GM21619 (cell line): ENCODE data around the gene DUOXA1.
"Not testable (repeated sequence)": the region's sequence is repeated elsewhere in the genome, so short reads cannot be mapped to it uniquely, and the experiment has no call there.

Source experiments
- ATAC-seq: cut with Tn5 transposase; IDR thresholded peaks from one replicate; pipeline ENCODE4 v1.9.1; 2021; ENCODE audit not compliant: unreplicated experiment

DUOXA1 gene

DNA sequence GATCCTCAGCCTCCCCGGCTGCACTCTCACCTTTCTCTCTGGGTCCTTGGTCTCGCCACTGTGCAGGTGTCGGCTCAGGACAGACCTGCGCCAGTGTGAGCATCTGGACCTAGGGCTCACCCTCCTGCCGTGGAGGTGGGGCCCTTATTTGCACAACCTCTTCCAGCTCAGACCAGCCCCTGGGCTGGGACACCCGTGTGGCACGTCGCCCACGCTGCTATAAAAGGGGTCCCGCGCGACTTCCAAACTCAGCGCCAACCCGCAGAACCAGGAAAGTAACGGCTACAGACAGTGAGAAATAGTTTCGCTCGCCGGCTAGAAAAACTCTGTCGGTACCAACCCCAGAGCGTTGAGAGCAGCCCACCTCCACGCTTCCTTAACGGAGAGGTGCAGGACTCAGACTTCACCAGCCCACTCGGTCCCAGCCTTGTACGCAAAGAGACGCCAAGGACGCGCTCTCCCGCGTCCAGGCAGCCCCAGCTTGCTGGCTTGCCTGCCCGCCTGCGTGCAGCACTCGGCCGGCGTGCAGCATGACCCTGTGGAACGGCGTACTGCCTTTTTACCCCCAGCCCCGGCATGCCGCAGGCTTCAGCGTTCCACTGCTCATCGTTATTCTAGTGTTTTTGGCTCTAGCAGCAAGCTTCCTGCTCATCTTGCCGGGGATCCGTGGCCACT is 15.5 kb downstream of the DUOXA1 start, which contains the start of the genes DUOX2 and DUOXA2:
Gene DUOX2, minus strand, starts transcription at position 97 of the 675 bp plus-strand sequence. CDS start 761 bp downstream, outside the sequence.
Gene DUOXA2, plus strand, starts transcription at position 251 of the 675 bp plus-strand sequence. Its CDS starts 280 bp downstream, at position 531.
- no peak for ATAC-seq

DNA sequence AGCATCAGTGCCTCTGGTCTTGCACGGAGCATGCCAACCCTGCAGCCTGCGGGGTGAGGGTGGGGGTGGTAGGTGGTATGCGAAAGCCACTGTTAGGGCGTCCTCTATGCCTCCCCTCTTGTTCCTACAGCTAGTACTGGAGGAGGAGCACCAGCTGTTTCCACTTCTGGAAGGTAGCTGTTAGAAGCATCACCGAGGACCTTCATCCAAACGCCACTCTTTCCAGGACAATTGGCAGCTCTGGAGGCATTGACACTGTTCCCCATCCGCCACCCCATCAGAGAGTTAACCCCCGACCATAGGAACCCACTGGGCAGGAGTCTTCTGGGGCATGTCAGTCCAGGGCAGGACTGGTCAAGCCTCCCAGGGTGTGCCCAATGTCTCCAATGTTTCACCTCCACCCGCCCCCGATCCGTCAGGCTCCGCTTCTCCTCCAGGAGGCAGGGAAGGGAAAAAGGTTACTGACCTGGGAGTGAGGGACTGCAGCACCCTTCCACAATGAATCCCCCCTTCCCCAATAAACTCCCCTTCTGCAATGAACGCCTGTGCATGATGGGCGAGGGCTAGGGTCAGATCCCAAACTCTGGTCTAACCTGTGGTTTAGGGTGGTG is 16.2 kb downstream of the DUOXA1 start:
- no peak for ATAC-seq

DNA sequence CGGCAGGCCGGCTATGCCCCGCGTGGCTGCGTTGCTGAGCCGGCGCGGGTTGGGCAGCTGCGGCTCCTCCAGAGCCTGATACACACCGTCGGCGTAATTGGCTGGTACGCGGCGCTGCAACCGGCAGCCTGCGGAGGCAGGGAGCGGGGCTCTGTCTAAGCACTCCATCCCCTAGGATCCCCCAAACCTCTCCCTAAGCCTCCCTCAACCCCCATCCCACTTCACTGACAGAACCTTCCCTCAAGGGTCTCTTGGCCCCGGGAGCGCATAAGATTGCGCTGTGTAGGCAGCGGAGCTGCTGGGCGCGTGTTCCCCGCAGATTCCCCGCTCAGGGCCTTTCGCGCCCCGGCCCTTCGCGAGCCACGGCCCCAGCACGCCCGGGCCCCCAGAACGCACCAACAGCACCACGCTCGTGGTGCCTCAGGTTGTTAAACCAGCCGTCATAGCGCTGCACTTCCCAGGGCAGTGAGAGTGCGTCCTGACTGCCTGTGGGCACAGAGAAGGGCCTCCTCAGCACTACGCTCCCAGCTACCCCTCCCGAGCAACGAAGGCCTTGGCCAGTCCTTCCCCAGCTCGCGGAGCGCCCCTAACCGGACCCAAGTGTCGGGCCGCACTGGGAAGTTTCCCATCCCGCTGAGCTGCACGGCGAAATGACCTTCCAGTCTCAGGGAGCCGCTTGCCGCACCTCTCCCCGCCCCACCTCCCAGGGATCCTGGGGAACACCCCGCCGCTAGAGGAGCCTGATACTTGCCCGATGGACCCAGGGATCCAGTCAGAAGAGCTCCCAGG is 16.9 kb downstream of the DUOXA1 start:
- no peak for ATAC-seq

DNA sequence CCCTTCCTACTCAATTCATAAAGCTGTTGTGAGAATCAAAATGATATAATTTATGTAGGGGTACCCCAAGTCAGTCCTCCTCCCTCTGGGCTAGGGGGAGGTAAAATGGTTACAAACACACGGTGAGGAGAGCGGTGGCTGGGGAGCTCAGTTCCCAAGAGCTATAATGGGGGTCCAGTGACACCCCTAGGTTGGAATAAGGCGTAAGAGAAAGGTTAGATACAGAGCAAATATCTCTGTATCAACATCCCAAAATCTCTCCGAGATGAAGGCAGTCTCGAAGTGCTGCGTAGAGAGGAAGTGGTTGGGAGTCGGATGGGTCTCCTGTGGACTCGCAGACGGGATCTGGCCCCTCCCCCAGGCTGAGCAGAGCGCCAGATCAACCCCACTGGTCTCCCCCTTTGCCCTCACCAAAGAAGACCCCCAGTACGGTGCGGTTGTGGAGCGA is 17.5 kb downstream of the DUOXA1 start:
- ATAC-seq = no peak

DNA sequence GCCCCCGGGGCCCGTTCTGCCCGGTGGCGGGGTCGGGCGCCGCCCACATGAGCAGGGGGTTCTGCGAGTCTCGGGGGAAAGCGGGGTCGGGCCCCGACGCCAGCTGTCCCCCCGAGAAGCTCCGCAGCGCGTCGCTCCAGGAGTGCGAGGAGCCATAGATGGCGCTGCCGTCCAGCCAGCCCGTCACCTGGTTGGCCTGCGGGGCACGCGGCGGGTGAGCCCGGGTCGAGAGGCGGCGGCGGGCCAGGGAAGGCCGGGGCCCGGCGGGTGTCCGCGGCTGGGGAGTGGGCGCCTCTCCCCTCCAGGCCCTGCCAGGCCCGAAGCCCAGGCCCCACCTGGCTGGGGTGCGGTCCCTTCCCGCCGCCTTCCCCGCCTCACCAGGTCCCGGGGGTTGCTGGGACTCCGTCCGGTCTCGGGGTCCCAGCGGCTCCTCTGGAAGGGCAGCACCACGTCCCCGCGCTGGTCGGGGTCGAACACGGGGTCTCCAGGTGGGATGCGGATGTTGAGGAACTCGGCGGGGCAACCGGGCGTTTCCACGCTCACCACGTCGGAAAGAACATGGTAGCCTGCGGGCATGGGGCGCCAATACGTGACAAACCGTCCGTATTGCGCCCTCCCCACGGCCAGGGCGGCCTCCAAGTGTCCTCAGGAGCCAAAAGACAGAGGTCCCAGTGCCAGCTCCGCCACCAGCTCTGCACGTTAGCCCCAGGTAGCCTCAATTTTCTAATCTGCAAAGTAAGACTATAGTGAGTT is 18.1 kb downstream of the DUOXA1 start:
- no peak for ATAC-seq

DNA sequence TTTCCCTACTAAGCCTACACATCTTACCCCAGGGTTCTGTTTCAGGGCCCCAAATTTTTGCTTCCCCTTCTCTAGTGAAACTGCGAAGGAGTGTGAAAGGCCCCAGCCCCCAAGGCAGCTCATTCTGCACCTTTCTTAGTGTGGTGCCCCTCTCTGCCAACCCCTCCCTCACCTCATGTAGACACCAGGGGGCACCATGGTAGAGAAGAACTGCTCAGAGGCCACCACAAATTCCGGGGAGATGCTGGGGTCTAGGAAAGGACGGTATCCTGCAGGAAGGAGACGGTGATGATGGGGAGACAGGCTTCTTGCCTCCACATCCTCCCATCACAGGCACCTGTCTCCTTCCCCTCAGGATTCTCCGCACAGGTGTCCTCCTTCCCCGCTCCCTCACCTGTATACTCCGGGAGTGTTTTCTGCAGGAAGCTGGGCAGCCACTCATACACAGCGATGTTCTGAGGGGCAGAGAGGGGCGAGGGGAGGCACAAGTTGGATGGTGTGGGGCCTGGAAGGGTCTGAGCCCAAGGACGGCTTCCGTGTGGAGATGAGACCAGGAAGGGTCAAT is 19.3 kb downstream of the DUOXA1 start:
- no peak for ATAC-seq

DNA sequence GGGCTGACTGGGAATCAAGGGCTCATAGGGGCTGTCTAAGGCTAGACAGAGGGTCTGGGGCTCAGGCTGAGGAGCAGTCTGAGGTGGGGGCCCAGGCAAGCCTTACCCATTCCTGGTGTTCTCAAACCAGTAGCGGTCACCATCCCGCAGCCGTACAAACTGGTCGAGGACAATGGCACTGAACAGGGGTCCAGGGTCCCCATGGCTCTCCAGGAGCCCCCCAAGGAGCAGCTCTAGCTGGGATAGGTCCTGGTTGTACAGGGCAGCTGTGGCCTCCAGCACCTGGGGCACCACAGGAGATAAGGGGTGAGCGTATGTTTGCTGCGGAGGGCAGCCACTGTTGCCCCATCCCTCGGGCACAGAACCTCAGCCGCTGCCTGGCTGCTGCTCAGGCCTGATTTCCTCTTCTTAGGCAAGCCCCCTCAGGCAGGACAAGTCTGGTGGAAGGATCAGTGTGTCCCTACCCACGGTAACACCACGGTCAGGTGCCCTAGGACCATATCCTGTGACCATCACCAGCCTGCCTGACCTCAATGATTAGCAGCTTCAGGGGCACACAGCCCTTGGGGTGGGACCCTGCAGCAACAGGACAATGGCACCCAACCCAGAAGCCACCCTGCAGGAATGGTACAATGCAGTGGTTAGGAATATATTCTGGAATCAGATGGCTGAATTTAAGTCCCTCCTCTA is 21.6 kb downstream of the DUOXA1 start:
- no peak for ATAC-seq

DNA sequence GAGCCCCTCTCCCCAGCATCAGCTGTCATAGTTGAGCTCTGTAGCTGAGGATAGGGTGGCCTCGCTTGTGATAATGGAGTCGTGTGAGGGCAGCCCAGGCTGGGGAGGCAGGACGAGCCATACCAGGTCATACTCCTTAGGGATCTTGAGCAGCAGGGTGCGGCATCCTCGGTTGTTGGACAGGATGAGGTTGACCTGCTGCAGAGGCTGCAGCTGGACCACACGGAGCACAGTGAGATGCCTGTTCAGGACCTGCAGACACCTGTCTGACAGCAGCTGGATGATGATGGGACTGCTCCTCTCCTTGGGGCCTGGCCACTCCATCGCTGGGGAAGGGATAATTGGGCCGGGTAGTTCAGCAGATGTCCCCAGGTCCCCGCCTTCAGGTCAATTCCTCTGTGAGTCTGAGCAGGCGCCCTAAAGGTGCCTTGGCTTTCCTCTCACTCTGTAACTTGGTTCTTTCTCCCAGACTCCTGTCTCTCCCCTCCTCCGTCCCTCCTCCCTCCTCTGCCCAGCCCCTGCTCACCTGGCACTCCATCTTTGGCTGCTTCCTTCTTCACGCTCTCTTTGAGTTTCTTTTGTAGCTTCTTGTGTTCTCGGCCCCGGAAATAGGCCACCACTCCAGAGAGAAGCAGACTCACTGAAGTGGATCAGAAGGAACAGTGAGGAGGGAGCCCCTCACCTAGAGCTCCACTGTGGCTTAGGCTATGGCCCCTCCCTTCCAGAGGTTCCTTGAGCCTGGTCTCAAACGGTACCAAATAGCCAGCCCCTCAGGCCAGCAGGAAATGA is 23.5 kb downstream of the DUOXA1 start:
- no peak for ATAC-seq

DNA sequence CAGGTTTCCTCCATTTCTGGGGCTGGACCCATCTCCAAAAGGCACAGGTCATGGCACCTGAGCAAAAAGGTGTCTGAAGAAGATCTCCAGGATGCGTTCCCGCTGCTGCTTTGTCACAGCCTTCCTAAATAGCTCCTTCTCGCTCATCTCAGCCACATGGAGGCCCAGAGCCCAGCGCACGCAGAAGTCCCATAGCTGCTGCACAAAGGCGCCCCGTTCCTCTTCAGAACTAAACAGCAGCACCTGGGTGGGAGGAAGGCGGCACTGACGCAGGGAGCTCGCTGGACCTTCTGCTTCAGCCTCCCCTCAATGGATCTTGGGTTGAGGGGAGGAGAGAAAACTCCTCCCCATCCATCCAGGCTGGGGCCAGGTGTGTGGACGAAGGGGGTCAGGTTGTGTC is 24.1 kb downstream of the DUOXA1 start:
- no peak for ATAC-seq

DNA sequence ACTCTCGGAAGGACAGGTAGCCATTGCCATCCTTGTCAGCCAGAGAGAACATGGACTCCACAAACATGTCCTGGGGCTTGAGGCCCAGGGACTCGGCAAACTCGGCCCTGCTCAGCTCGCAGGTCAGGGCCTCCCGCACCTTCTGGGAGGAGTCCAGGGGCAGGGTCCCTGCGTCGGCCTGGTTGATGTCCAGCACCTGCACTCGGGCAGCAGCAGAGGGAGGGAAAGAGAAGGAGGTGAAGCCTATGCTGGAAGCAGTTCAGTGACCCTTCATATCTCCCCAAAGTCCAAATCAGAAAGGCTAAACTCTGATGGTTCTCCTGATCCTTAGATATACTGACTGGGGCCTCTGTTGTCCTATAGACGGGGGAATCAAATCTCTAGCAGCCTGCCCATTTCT is 25.5 kb downstream of the DUOXA1 start:
- ATAC-seq = not testable (repeated sequence)

DNA sequence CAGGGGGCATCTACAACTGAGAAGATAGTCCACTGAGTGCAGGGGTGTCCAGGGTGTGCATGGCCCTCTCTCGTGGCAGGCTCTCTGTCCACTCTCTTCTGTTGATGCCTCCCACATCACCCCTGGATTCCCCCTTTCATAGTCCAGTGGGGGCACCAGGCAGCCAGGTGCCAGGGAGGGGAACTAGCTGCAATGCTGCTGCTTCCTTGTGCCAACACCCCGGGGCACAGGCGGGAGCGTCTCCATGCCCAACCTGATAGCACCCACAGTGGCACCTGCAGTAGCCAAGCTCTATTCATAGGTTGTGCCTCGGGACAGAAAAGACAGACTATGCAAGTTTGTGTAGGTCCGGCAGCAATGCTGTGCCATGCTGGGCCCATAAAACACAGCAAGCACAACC is 27.5 kb downstream of the DUOXA1 start:
- ATAC-seq = no peak

DNA sequence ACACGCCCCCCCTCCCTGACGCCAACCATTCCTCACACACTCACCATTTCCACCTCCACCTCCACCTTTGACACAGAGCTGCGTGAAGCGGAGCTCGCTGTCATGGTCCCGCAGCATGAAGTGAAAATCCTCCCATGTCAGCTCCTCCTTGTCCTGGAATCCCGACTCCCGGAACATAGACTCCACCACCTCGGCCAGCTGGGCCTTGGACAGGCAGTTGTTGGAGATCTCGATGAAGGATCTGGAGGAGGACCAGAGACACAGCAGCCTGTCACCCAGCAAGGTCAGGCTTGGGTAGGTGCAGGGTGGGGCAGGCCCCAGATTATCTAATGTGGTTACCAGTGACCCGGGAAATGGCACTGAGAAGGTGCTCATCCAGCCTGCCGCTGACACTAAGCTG is 27.9 kb downstream of the DUOXA1 start:
- no peak for ATAC-seq

DNA sequence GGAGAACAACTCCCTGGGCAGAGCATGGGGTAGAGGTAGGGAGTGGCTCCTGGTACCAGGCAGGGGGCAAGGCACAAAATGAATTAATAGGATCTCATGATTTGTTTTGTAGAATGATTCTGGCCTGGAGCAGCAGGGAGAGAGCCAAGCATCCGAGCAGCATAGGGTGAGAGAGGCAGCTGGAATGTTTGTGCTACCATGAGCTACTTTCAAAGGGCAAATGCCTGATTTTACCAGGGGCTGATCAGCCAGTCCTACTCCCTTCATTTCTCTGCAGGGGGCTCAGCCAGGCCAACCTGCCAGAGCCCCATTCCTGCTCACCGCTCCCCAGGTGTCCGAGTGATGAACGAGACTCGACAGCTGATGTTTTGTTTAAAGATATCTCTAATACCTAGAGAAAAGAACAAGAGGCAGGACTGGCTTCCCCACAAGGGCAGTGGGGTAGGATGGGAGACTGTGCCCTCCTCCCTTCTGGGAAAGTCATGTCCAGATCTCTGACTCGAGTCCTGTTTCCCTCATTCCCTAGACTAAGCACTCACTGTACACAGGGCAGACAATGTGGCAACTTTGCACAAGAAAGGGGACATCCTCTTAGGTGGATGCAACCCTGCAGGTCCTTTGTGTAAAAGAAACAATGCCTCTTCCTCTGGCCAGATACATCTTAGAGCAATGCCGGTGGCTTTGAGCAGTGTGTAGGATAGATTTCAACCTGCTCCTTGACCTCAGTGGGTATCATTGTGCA is 28.6 kb downstream of the DUOXA1 start:
- ATAC-seq = no peak

DNA sequence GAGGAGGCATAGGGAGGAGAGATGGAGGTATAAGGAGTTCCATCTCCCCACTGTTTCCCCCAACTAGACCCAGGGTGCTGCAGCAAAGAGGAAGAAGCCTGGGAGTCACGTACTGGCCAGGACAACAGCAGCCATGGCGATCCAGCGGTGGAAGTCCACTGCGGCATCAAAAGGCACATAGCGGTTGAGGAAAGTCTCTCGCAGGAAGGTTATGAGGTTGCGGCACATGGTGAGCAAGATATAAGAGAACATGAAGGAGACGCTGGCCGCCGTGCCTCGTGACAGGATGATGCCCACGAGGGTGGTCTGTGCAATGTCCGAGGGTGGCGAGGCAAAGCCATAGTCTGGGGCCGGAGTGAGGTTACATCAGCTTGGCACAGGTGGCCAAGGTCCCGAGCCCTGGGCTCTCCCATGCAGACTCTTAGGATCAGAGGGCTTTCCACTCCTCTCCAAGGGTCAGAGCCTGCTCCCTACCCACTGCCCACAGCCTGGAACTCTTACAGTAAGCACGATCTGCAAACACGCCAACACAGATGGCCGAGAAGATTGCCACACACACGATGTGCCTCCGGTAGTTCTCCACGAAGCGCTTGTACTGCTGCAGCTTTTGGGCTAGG is 30.0 kb downstream of the DUOXA1 start:
- ATAC-seq = no peak

DNA sequence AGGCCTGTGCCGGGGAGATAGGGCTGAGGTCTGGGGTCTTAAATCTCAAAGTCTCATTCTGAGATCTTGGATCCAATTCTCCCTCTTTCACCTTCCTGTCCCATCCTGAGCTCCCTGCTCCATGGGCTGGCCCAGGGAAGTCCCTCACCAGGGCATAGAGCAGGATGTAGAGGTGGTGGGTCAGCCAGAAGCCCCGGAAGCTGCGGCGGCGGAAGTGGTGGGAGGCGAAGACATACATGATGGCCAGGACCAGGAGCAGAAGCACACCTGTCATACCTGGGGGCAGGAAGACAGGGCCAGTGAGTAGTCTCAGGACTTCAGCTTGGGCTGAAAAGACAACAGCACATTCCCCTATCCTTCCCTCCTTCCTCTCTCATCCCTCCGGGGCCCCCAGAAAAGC is 32.2 kb downstream of the DUOXA1 start:
- ATAC-seq = no peak

DNA sequence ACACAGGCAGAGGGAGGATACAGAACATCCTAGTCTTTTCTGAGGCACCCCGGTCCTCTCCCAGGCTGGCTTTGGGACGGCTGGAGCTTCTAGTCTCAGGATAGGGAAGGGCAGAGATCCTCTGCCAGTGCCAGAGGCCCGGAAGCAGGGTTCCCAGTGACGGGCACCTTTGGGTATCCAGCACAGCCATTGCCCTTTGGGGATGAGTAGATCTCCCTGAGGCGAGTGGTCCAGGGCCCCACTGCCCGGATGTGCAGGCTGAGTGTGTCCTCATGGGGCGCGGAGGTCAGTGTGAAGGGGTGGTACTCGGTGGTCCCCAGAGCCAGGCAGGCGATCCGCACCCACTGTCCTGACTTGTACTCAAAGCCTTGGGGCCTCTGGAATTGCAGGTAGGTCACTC is 34.0 kb downstream of the DUOXA1 start:
- ATAC-seq = no peak

DNA sequence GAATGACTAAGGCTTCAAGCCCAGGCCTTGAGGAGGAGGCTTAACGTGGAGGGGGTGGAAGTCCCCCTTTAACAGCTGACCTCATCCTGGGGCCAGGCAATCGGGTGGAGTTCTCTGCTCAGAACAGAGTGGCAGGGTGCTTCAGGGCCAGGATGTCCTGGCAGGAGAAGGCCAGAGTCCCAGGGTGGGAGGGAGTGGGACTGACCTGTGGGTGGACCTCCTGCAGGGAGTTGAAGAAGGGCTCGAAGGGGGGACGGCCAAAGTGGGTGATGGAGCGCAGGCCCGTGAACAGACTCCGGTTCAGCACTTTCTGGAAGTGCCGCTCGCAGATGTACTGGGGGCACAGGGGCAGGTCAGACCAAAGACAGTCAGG is 35.3 kb downstream of the DUOXA1 start:
- no peak for ATAC-seq

DNA sequence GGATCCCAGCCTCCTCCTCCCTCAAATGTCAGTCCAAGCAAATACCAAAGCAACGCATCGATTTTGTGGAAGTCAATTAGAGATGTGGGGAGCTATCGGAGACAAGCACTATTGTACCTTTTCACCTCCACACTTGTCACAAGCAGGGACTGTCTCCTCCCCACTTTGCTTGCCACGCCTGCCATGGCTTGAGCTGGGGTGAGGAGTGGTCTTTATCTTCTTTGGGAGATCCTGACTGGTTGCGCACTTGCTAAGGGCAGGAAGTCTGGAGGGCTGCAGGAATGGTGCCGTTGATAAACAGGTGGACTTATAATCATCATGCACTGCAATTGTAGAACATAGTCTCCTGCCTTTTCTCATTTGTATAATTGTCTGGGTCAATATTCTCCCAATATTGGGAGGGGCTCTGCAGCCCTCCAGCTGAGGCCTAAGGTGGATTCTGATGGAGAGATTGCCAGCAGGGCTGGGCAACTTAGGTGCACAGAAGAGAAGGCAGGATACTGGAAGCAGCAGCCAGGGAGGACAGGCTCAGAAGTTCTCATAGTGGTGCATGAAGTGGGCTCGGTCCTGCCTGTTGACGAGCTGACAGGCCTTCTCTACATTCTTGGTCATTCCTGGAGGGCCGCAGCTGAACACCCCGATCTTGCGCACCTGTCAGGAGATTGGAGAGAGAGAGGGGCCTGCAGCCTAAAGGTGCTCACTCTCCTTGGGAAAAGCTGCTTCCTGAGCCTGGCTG is 35.9 kb downstream of the DUOXA1 start:
- no peak for ATAC-seq
